HG02763 (cell line): ENCODE results near the gene GUCA1A.

ENCODE experiments used
- ATAC-seq: cut with Tn5 transposase; IDR thresholded peaks from one replicate; pipeline ENCODE4 v1.9.1; 2021; ENCODE audit warnings: mild to moderate bottlenecking, moderate library complexity; ENCODE audit not compliant: unreplicated experiment

GUCA1A gene

GRCh38 chr6:42173101-42173500, at the start of gene GUCA1A:
Gene GUCA1A, plus strand, starts transcription at chr6:42173364. Its CDS starts 250 bp downstream, at chr6:42173614.
- no peak for ATAC-seq

- no peak for ATAC-seq
Measured at GRCh38 chr6:42123379-42124103, 49.6 kb upstream of the GUCA1A start.

- no peak for ATAC-seq
Measured at GRCh38 chr6:42124223-42124836, 48.8 kb upstream of the GUCA1A start.

- no peak for ATAC-seq
Measured at GRCh38 chr6:42125231-42125630, 47.9 kb upstream of the GUCA1A start.

GRCh38 chr6:42125663-42126062, 47.5 kb upstream of the GUCA1A start:
- ATAC-seq: no peak

GRCh38 chr6:42128460-42129359, 44.5 kb upstream of the GUCA1A start:
- no peak for ATAC-seq

GRCh38 chr6:42129360-42129676, 43.8 kb upstream of the GUCA1A start:
- no peak for ATAC-seq

GRCh38 chr6:42131531-42131930, 41.6 kb upstream of the GUCA1A start:
- ATAC-seq: no peak

- ATAC-seq: no peak
Measured at GRCh38 chr6:42133926-42134325, 39.2 kb upstream of the GUCA1A start.

- ATAC-seq: no peak
Measured at GRCh38 chr6:42135161-42135560, 38.0 kb upstream of the GUCA1A start.

- no peak for ATAC-seq
Measured at GRCh38 chr6:42135722-42136121, 37.4 kb upstream of the GUCA1A start.

GRCh38 chr6:42136508-42137193, 36.5 kb upstream of the GUCA1A start:
- ATAC-seq: no peak

- ATAC-seq: no peak
Measured at GRCh38 chr6:42137194-42137753, 35.9 kb upstream of the GUCA1A start.

- ATAC-seq: no peak
Measured at GRCh38 chr6:42138190-42138589, 35.0 kb upstream of the GUCA1A start.

GRCh38 chr6:42138630-42139619, 34.2 kb upstream of the GUCA1A start:
- no peak for ATAC-seq

- no peak for ATAC-seq
Measured at GRCh38 chr6:42140032-42140431, 33.1 kb upstream of the GUCA1A start.

- ATAC-seq: no peak
Measured at GRCh38 chr6:42140756-42141602, 32.2 kb upstream of the GUCA1A start.

GRCh38 chr6:42141603-42142117, 31.5 kb upstream of the GUCA1A start:
- no peak for ATAC-seq
